NCI-H146 (cell line): ENCODE data around the gene UBE3B.
"Not testable (repeated sequence)": the region's sequence is repeated elsewhere in the genome, so short reads cannot be mapped to it uniquely, and the experiment has no call there.

Experiments used
- DNase-seq: peaks from one replicate; lab custom pipeline; 2025; lab: John Stamatoyannopoulos, UW

Gene UBE3B

DNA sequence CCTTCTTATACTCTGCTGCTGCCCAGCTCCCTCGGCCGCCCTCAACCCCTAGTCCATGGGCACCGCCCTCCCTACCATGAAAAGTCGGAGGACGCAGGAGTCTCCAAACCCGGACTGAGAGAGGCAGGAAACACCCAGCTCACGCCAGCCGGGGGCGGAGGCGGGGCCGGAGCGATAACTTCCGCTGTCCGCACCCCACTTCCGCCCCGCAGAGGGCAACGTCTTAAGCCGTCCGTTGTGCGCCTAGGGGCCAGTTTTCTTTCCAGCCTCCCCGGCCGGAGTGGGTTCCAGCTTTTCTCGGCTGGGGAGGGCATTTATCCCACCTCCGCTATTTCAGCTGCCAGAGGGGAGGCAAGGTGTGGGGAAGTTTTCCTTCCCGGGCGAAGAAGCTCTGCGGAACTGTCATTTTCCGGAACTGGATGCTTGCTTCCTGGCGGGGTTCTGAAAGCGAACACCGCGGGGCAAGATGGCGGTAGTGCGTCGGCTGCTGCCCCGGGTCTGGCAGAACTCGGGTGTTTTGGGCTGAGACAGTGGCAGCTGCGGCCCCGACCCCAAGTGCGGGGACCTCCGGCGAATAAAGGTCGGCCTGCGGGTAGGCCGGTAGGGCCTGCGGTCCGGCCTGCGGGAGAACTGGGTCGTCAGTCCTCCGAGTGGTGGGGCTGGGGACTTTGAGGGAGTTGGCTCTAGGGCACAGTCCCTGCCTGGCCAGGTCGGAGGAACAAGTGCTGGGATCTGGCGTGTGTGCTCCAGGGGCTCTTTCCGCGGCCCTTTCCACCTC lies at the start of gene UBE3B, which contains the start of gene KCTD10:
TSS of gene UBE3B (plus strand) at position 450 of the 778 bp plus-strand sequence. CDS start 5,918 bp downstream, outside the sequence.
TSS of gene KCTD10 (minus strand) at position 116 of the 778 bp plus-strand sequence. CDS start at position 78, 38 bp downstream.
- DNase-seq, result peak; percentile 89

- peak; percentile 56 for DNase-seq
Observed at GRCh38 chr12:109428037-109428629, 49.3 kb upstream of the UBE3B start.

GRCh38 chr12:109428804-109429203 lies 48.6 kb upstream of the UBE3B start:
- DNase-seq, result not testable (repeated sequence)

- no peak for DNase-seq
Observed at GRCh38 chr12:109430244-109430643, 47.2 kb upstream of the UBE3B start.

- DNase-seq, result no peak
Observed at GRCh38 chr12:109432431-109432830, 45.0 kb upstream of the UBE3B start.

DNA sequence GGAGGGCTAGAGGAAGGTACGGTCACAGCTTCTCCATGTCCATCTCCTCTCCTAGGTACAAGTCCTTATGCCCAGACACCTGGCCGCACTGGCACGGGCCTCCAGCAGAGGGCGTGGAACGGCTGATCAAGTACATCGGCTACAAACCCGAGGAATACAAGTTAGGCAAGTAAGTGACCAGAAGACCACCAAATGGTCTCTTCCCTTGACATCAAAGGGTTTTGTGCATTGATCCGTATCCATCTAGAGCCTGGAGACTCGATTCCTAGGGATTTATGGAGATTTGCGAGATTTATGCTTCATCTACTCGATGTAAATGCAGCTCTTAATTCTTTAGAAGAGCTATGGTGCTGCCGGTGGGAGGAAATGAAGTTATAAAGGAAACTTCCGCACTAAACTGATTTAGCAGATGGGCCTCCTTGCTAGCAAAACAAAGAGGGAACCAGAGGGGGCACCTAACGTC lies 44.6 kb upstream of the UBE3B start:
- DNase-seq, result peak; percentile 69

DNA sequence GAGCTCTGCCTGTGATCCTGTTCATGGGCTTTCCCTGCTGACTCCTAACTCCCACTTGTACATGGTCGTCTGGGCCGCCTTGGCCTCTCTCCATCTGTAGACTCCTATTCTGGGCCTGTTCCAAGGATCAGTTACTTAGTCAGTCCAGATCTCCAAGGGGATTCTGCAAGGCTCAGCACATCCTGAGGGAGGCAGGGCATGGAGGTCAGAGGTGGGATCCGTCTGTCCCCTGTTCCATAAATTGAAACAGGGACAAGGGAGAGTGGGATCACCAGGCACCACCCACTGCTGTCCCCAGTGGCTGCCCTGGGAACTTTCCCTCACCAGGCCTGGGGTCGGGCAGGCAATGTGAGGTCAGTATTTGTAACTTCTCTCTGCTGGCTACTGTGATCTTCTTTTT lies 43.8 kb upstream of the UBE3B start:
- no peak for DNase-seq

DNA sequence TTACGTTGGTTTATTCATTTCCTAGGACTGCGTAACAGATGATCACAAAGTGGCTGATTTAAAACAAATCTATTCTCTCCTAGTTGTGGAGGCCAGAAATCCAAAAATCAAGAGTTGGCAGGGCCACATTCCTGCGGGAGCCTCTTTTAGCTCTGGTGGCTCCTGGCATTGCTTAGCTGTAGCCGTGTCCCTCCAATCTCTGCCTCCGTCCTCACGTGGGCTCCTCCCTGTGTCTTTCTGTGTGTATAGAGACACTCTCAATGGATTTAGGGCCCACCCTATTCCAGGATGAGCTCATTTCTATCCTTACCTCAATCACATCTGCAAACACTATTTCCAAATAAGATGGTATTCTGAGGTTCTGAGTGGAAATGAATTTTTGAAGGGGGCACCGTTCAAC lies 42.9 kb upstream of the UBE3B start:
- no peak for DNase-seq

DNA sequence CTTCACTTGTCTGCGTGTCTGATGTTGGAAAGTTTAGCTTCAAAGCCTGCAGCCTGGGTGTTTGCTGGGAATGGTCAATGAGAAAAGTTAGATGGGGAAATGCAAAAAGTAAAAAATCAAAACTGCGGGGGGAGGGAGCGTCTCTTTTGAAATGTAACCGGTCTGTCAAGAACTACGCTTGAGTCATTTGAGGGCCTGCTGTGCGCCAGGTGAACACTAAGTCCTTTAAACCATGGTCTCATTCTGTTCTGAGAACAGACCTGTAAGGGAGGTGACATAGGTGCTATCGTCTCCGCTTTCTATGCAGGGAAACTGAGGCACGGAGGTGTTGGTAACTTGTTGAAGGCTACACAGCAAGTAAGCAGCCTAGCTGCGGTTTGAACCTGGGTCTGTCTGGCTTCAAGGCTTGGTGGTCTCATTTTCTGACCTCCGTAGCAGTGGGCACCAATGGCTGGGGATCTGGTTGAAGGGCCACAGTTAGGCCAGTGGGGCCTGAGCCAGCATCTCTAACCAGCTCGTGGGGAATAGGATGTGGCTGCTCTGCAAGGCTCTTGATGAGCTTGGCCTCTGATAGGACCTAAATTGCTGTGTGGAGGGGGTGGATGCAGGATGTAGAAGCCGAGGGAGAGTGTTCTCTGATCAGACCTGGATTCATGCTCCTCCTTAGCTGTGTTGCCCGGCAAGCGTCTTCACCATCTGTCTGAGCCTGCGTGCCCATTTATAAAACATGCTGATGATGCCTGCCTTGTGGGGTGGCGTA lies 41.8 kb upstream of the UBE3B start:
- no peak for DNase-seq

- no peak for DNase-seq
Observed at GRCh38 chr12:109436188-109436560, 41.3 kb upstream of the UBE3B start.

- DNase-seq, result no peak
Observed at GRCh38 chr12:109439181-109439580, 38.3 kb upstream of the UBE3B start.

- not testable (repeated sequence) for DNase-seq
Observed at GRCh38 chr12:109439951-109440350, 37.5 kb upstream of the UBE3B start.

- peak; percentile 87 for DNase-seq
Observed at GRCh38 chr12:109440851-109441490, 36.5 kb upstream of the UBE3B start.

DNA sequence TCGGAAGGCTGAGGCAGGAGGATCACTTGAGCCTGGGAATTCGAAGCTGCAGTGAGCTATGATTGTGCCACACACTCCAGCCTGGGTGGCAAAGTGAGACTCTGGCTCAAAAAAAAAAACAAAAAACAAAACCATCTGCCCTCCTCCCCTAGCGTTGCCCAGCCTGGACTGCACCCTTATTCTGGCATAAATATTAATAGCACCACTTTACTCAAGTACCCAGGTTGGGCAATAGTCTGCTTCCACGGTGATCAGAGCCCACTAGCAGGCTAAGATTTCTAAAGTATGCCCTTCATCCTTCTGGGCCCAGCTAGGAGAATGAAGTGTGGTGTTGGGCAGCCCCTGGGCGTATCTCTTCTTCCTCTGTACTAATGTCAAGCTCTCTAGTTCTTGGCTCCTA lies 33.6 kb upstream of the UBE3B start:
- DNase-seq, result no peak

DNA sequence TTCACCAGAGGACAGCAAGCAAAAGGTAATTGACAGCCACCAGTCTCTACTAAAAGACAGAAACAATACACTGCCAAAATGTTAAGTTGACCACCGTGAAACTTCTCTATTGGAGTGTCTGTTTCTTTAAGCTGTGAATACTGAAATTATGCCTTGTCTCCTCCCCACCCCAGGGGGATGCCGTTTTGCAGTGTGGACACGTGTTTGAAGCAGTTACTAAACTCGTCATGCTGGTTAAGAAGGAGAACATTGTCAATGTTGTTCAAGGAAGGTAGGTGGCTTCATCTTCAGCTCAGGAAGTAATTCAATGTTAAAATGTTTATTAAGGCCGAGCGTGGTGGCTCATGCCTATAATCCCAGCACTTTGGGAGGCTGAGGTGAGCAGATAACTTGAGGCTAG lies 33.2 kb upstream of the UBE3B start:
- DNase-seq, result no peak

- no peak for DNase-seq
Observed at GRCh38 chr12:109445191-109445609, 32.2 kb upstream of the UBE3B start.

DNA sequence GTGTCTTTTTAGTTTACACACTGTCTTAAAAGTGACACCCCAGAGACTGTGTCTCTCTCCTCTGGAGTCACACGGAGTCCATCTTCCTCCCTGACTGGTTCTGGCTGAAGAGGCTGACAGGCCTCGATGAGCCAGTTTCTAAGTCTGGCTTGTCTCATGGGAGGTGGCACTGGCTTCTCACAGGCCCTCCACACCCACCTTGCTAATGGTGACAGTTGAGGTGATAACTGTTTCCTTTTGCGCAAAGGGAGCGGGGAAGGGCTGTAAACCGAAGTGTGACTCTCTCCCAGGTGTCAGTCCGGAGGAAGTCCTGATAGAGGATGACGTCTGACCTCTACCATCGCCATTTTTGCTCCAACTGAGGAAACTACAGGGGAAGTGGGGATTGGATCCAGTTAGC lies 30.6 kb upstream of the UBE3B start:
- no peak for DNase-seq

- DNase-seq, result no peak
Observed at GRCh38 chr12:109447482-109447881, 30.0 kb upstream of the UBE3B start.

GRCh38 chr12:109448272-109448671 lies 29.2 kb upstream of the UBE3B start:
- DNase-seq, result no peak

- no peak for DNase-seq
Observed at GRCh38 chr12:109448707-109449390, 28.6 kb upstream of the UBE3B start.

DNA sequence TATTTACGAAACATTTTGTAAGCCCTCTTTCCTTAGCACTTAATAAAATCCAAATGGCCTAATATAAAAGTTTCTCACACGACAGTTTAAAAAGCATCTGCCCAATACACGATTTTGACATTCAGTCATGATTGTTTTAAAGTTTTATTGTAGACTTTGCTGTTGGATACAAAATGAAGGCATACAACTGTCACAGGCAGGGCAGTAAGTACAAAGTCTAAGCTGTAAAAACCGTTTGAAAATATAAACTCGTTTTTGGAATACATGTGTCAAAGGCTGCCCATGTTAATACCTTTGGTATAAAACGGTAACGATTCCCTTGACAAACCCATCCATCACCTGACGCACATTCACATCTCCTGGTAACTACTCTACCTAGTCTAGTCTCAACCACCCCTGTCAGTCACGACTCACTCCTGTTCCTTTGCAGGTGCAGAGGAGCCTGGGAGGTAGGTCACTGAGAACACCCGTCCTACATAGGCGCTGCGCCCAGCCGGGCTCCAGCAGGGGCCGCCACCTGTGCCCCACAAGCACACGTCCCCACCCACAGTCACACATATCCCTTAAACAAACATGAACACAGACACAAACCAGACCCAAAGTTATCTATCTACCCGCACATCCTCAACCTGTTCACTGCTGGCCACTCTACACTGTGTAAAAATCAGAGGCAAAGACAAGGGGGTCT lies 27.4 kb upstream of the UBE3B start:
- no peak for DNase-seq
